NCI-H2107 treated with DMSO at 0.1 percent for 48 hours (cell line): Measurements from ENCODE around the gene APCDD1L.
"Not testable (repeated sequence)": the region's sequence is repeated elsewhere in the genome, so short reads cannot be mapped to it uniquely, and the experiment has no call there.

Source experiments
- DNase-seq: peaks from one replicate; lab custom pipeline; 2025; ENCODE audit not compliant: unreplicated experiment; lab: John Stamatoyannopoulos, UW

Gene APCDD1L

GRCh38 chr20:58446264-58446959, 68.8 kb downstream of the APCDD1L start:
- no peak for DNase-seq

- no peak for DNase-seq
Observed at GRCh38 chr20:58444746-58445255, 70.4 kb downstream of the APCDD1L start.

- DNase-seq = no peak
Observed at GRCh38 chr20:58441723-58442122, 73.5 kb downstream of the APCDD1L start.

GRCh38 chr20:58440021-58440767, 75.0 kb downstream of the APCDD1L start:
- DNase-seq = no peak

- no peak for DNase-seq
Observed at GRCh38 chr20:58438970-58439808, 76.0 kb downstream of the APCDD1L start.

- DNase-seq = peak; percentile 73
Observed at GRCh38 chr20:58436868-58437645, 78.1 kb downstream of the APCDD1L start.

GRCh38 chr20:58435237-58435636, 80.0 kb downstream of the APCDD1L start:
- no peak for DNase-seq

GRCh38 chr20:58434326-58434725, 80.9 kb downstream of the APCDD1L start:
- no peak for DNase-seq

- no peak for DNase-seq
Observed at GRCh38 chr20:58433759-58434158, 81.4 kb downstream of the APCDD1L start.

GRCh38 chr20:58433029-58433647, 82.1 kb downstream of the APCDD1L start:
- no peak for DNase-seq

- no peak for DNase-seq
Observed at GRCh38 chr20:58432186-58432954, 82.8 kb downstream of the APCDD1L start.

- DNase-seq = no peak
Observed at GRCh38 chr20:58431134-58431533, 84.1 kb downstream of the APCDD1L start.

- no peak for DNase-seq
Observed at GRCh38 chr20:58429303-58429702, 85.9 kb downstream of the APCDD1L start.

- DNase-seq = no peak
Observed at GRCh38 chr20:58428364-58428763, 86.8 kb downstream of the APCDD1L start.

GRCh38 chr20:58427571-58427970, 87.6 kb downstream of the APCDD1L start:
- DNase-seq = not testable (repeated sequence)

GRCh38 chr20:58424218-58424969, 90.8 kb downstream of the APCDD1L start:
- DNase-seq = no peak

- no peak for DNase-seq
Observed at GRCh38 chr20:58421497-58421850, 93.7 kb downstream of the APCDD1L start.

- no peak for DNase-seq
Observed at GRCh38 chr20:58420798-58421496, 94.3 kb downstream of the APCDD1L start.
